ENCODE results near the gene SELENON.

DNA sequence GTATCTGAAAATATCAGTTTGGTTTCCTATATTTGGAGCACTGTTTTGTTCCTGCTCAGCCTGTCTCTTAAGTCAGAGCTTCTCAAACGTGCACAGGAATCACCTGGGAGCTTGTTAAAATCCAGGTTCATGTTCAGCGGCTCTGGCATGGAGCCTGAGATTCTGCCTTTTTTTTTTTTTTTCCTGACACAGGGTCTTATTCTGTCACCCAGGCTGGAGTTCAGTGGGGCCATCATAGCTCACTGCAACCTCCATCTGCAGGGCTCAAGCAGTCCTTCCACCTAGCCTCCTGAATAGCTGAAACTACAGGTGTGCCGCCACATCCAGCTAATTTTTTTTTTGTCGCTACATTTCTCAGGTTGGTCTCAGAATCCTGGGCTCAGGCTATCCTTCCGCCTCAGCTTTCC lies 12.2 kb upstream of the SELENON start:
- TF ChIP-seq, protein P1, sequence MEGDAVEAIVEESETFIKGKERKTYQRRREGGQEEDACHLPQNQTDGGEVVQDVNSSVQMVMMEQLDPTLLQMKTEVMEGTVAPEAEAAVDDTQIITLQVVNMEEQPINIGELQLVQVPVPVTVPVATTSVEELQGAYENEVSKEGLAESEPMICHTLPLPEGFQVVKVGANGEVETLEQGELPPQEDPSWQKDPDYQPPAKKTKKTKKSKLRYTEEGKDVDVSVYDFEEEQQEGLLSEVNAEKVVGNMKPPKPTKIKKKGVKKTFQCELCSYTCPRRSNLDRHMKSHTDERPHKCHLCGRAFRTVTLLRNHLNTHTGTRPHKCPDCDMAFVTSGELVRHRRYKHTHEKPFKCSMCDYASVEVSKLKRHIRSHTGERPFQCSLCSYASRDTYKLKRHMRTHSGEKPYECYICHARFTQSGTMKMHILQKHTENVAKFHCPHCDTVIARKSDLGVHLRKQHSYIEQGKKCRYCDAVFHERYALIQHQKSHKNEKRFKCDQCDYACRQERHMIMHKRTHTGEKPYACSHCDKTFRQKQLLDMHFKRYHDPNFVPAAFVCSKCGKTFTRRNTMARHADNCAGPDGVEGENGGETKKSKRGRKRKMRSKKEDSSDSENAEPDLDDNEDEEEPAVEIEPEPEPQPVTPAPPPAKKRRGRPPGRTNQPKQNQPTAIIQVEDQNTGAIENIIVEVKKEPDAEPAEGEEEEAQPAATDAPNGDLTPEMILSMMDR (IDR thresholded peaks at IDR 0.05; ENCODE audit: low read depth, low read length): no peak
- TF ChIP-seq POLR2A (IDR thresholded peaks at IDR 0.05; ENCODE audit: extremely low read depth, insufficient read length): no peak
- TF ChIP-seq, protein P2, sequence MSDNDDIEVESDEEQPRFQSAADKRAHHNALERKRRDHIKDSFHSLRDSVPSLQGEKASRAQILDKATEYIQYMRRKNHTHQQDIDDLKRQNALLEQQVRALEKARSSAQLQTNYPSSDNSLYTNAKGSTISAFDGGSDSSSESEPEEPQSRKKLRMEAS (IDR thresholded peaks at IDR 0.05; ENCODE audit: low read depth, low read length): no peak

Measured in NB4 (cell line).